SH-SY5Y (cell line): ENCODE measurements around the gene SLCO3A1.

Experiments
- GATA2 ChIP-seq: IDR thresholded peaks from 2 replicates; pipeline ENCODE4 v1.6.1; 2011; ENCODE audit warnings: mild to moderate bottlenecking, low read depth, low read length
- GATA3 ChIP-seq: IDR thresholded peaks from 2 replicates; pipeline ENCODE4 v1.6.1; 2011; ENCODE audit warnings: low read depth, mild to moderate bottlenecking, low read length, moderate library complexity

GRCh38 chr15:92121047-92121446 is 267.5 kb downstream of the SLCO3A1 start:
- no peak for TF ChIP-seq GATA3
- no peak for TF ChIP-seq GATA2
